ENCODE results near the gene GALNT8. TPM values are rescaled to one million over a fixed set of nuclear protein-coding genes. Genes with fewer than 3 reads are reported as not detected.
"Not testable (repeated sequence)": the region's sequence is repeated elsewhere in the genome, so short reads cannot be mapped to it uniquely, and the experiment has no call there.

Gene GALNT8
- total RNA-seq, 1 donor from 2014 or later = 0.39 TPM

DNA sequence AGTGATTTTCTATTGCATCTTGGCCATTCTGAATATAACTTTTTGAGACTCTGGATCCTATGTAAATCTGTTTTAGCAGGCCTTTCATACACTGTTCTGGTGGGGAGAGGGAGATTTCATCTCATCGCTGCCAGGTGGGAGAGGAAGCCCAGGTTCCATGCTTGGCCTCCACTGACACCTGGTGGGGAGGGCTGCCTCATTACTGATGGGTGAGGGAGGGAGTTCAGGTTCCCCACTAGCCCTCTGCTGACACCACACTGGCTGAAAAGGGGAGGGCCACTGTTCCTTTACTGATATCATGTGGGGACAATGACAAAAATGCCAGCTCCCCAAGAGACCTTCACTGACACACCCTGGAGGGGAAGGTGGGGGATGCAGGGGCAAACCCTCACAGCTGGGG lies 2.4 kb upstream of the GALNT8 start:
- H3K9me3 Mint-ChIP-seq = no peaks in the 10 kb centered on the region
- H3K36me3 Mint-ChIP-seq (ENCODE audit: low read depth) = no peaks in the 10 kb centered on the region
- no peak for DNase-seq (ENCODE audit: low spot score)
- H3K4me3 Mint-ChIP-seq = no peak overlapping the region
- no peak overlapping the region for H3K27ac Mint-ChIP-seq
- H3K27me3 Mint-ChIP-seq (ENCODE audit: insufficient read depth) = peaks cover 25% of the 10 kb centered on the region
- no peaks in the 10 kb centered on the region for H3K4me1 Mint-ChIP-seq (ENCODE audit: low read depth)
- intact Hi-C loops (cut with micrococcal nuclease) = no loop called here

DNA sequence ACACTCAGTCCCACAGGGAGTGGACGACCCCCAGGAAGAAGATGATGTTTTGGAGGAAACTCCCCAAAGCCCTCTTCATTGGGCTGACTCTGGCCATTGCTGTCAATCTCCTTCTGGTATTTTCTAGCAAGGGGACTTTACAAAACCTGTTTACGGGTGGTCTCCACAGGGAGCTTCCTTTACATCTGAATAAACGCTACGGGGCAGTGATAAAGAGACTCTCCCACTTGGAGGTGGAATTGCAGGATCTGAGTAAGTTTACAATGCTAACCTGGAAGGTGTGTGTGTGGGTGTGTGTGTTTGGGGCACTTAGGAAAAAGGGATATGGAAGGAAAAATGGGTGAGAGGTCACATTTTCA lies 416 bp downstream of the GALNT8 start:
- no peaks in the 10 kb centered on the region for H3K9me3 Mint-ChIP-seq
- no peaks in the 10 kb centered on the region for H3K4me1 Mint-ChIP-seq (ENCODE audit: low read depth)
- no peaks in the 10 kb centered on the region for H3K36me3 Mint-ChIP-seq (ENCODE audit: low read depth)
- intact Hi-C loops (cut with micrococcal nuclease) = no loop called here
- H3K4me3 Mint-ChIP-seq = no peak overlapping the region
- H3K27ac Mint-ChIP-seq = no peak overlapping the region
- H3K27me3 Mint-ChIP-seq (ENCODE audit: insufficient read depth) = peaks cover 26% of the 10 kb centered on the region
- no peak for DNase-seq (ENCODE audit: low spot score)

DNA sequence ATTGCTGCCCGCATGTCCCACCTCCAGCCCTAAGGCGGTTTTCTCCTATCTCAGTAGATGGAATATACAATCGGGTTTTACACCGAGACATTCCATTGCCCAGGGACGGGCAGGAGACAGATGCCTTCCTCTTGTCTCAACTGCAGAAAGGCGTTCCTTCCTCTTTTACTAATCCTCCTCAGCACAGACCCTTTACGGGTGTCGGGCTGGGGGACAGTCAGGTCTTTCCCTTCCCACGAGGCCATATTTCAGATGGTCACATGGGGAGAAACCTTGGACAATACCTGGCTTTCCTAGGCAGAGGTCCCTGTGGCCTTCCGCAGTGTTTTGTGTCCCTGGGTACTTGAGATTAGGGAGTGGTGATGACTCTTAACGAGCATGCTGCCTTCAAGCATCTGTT lies 1.4 kb downstream of the GALNT8 start:
- DNase-seq (ENCODE audit: low spot score); H3K36me3 Mint-ChIP-seq (ENCODE audit: low read depth); H3K9me3 Mint-ChIP-seq; H3K4me1 Mint-ChIP-seq (ENCODE audit: low read depth); intact Hi-C loops (cut with micrococcal nuclease); H3K27ac Mint-ChIP-seq; H3K4me3 Mint-ChIP-seq: not testable (repeated sequence)
- H3K27me3 Mint-ChIP-seq (ENCODE audit: insufficient read depth) = peaks cover 30% of the 10 kb centered on the region

DNA sequence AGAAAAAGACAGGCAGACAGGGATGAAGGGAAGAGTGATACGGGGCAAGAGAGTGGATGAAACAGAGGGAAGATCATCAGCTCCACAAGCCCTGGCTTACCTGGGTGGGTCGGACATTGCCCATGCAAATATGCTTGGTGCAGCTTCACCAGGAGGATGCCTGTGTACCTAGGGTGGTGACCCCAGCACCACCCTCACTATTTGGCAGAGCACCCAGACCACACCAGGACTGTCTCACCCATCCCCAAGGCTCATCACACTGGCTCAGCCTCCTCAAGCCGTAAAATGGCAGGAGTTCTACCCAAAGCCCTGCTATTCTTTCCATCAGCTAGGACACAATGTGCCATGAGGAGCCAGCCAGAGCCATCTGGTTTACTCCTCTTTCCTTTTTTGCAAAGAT lies 3.0 kb downstream of the GALNT8 start:
- no peak overlapping the region for H3K27ac Mint-ChIP-seq
- DNase-seq (ENCODE audit: low spot score) = no peak
- no peaks in the 10 kb centered on the region for H3K9me3 Mint-ChIP-seq

GRCh38 chr12:4725057-4725456 lies 4.9 kb downstream of the GALNT8 start:
- no peak for DNase-seq (ENCODE audit: low spot score)
- peaks cover 24% of the 10 kb centered on the region for H3K27me3 Mint-ChIP-seq (ENCODE audit: insufficient read depth)
- no peaks in the 10 kb centered on the region for H3K36me3 Mint-ChIP-seq (ENCODE audit: low read depth)
- no peak overlapping the region for H3K4me3 Mint-ChIP-seq
- no peaks in the 10 kb centered on the region for H3K4me1 Mint-ChIP-seq (ENCODE audit: low read depth)
- intact Hi-C loops (cut with micrococcal nuclease) = no loop called here
- H3K27ac Mint-ChIP-seq = no peak overlapping the region
- H3K9me3 Mint-ChIP-seq = no peaks in the 10 kb centered on the region

More for the DNA sequence above, 3.0 kb downstream of the GALNT8 start:
- intact Hi-C loops (cut with micrococcal nuclease) = no loop called here
- Mint-ChIP-seq H3K36me3 (ENCODE audit: low read depth) (no peaks in the 10 kb centered on the region), H3K4me1 (ENCODE audit: low read depth) (no peaks in the 10 kb centered on the region), H3K4me3 (no peak overlapping the region), H3K27me3 (ENCODE audit: insufficient read depth) (peaks cover 28% of the 10 kb centered on the region)

- Mint-ChIP-seq H3K27me3 (ENCODE audit: insufficient read depth) (peaks cover 33% of the 10 kb centered on the region), H3K4me1 (ENCODE audit: low read depth) (no peaks in the 10 kb centered on the region), H3K9me3 (no peaks in the 10 kb centered on the region), H3K27ac (no peak overlapping the region), H3K36me3 (ENCODE audit: low read depth) (no peaks in the 10 kb centered on the region), H3K4me3 (no peak overlapping the region)
- DNase-seq (ENCODE audit: low spot score) = no peak
- intact Hi-C loops (cut with micrococcal nuclease) = no loop called here
Observed at GRCh38 chr12:4734625-4735340, 14.6 kb downstream of the GALNT8 start.

DNA sequence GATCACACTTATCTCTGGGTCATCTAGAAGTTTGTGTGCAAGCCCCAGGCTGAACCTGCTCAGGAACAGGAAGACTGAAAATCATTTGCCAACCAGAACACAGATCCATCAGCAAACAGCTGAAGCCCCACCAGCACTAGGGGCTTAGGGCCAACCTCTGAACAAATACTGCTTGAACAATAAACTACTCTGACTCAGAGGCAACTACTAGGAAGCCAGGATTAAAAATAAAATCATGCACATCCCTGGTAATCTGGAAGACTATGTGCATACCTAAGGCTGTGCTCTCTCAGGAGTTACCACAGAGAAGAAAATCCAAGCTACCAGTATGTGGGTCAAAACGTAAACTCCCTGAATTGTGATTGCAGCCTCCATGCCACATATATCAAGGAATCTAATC lies 15.9 kb downstream of the GALNT8 start:
- DNase-seq (ENCODE audit: low spot score) = no peak
- H3K36me3 Mint-ChIP-seq (ENCODE audit: low read depth) = no peaks in the 10 kb centered on the region
- H3K9me3 Mint-ChIP-seq = no peaks in the 10 kb centered on the region
- no peak overlapping the region for H3K4me3 Mint-ChIP-seq
- H3K27me3 Mint-ChIP-seq (ENCODE audit: insufficient read depth) = peaks cover 33% of the 10 kb centered on the region
- intact Hi-C loops (cut with micrococcal nuclease) = no loop called here
- no peaks in the 10 kb centered on the region for H3K4me1 Mint-ChIP-seq (ENCODE audit: low read depth)
- no peak overlapping the region for H3K27ac Mint-ChIP-seq

DNA sequence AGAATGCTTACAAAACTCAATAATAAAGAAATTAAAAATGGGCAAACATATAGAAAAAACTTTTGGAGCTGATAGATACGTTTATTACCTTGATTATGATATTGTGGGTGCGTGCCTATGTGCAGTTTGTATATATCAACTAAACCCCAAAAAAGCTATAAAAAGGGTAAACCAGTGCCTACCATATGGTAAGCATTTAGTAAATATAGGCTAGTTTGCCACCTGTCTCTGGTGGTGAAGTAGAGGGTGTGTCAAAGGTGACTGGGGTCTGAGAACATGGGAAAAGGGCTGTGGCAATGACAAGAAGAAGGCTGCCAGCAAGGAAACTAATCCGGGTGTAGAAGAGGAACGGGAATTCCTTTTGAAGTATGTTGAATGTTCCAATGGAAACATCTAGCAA lies 18.3 kb downstream of the GALNT8 start:
- Mint-ChIP-seq H3K9me3 (no peaks in the 10 kb centered on the region), H3K4me1 (ENCODE audit: low read depth) (no peaks in the 10 kb centered on the region), H3K27me3 (ENCODE audit: insufficient read depth) (peaks cover 33% of the 10 kb centered on the region), H3K27ac (no peak overlapping the region), H3K4me3 (no peak overlapping the region), H3K36me3 (ENCODE audit: low read depth) (no peaks in the 10 kb centered on the region)
- intact Hi-C loops (cut with micrococcal nuclease) = no loop called here
- DNase-seq (ENCODE audit: low spot score) = no peak

DNA sequence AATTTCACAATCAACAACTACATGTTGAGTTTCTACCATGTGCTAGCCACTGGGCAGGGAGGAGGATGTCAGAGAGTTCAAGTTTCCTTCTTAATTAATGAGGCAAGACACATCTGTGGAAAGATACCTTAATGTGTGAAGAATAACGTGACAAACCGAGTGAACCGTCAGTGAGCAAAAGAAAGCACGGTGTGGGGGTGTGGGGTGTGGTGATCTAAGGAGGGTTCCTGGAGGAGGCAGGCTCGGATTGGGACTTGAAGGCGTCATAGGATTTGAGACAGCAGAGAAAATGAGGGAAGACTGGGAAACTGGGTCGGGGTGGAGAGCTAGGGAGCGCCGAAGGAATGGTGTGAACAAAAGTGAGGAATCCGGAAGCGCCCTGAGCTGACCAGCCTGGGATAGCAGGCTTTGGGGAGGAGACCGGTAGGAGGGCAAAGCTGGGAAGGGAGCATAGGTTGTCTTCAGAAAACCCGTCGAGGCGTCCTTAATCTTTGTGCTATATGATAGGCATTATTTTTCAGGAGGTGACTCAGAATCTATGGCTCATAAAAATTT lies 22.3 kb downstream of the GALNT8 start:
- Mint-ChIP-seq H3K27ac (no peak overlapping the region), H3K4me3 (no peak overlapping the region), H3K4me1 (ENCODE audit: low read depth) (no peaks in the 10 kb centered on the region), H3K9me3 (no peaks in the 10 kb centered on the region), H3K27me3 (ENCODE audit: insufficient read depth) (peaks cover 12% of the 10 kb centered on the region), H3K36me3 (ENCODE audit: low read depth) (no peaks in the 10 kb centered on the region)
- intact Hi-C loops (cut with micrococcal nuclease) = no loop called here
- no peak for DNase-seq (ENCODE audit: low spot score)

DNA sequence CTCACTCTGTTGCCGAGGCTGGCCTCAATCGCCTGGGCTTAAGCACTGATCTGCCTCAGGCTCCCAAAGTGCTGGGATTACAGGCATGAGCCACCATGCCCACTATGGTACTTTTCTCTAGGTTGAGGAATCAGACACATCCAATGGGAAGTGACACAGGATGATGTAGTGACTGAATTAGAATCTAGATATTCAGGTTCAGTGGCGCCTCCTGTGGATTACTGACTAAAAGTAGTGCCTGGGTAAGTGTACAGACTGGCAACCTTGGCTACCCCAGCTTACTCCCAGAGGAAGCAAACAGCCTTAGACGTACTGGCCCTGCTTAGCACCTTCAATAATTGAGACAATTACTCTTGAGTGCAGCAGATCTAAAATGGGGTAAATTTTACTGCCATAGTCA lies 22.8 kb downstream of the GALNT8 start:
- H3K4me1 Mint-ChIP-seq (ENCODE audit: low read depth) = no peaks in the 10 kb centered on the region
- no peak for DNase-seq (ENCODE audit: low spot score)
- H3K9me3 Mint-ChIP-seq = no peaks in the 10 kb centered on the region
- no peak overlapping the region for H3K27ac Mint-ChIP-seq
- no peak overlapping the region for H3K4me3 Mint-ChIP-seq
- H3K27me3 Mint-ChIP-seq (ENCODE audit: insufficient read depth) = peaks cover 11% of the 10 kb centered on the region
- no peaks in the 10 kb centered on the region for H3K36me3 Mint-ChIP-seq (ENCODE audit: low read depth)
- intact Hi-C loops (cut with micrococcal nuclease) = no loop called here

DNA sequence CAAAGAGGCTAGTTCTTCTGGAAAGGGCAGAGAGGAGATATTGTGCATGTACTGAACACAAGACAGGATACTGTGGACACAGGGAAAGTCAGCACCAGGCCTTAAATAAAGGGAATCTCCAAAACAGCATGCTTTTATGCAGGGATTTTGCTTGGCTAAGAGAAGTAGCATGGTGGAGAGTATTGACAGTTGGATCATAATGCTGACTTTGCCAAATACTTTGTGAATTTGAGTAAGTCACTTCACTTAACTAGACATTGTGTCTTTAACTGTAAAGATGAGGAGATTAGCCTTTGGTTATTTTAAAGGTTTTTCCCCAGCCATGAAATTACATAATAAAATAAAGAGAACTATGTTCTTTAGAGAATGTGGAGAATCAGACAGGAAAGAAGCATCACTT lies 24.5 kb downstream of the GALNT8 start:
- intact Hi-C loops (cut with micrococcal nuclease) = no loop called here
- Mint-ChIP-seq H3K4me3 (no peak overlapping the region), H3K9me3 (no peaks in the 10 kb centered on the region), H3K36me3 (ENCODE audit: low read depth) (no peaks in the 10 kb centered on the region), H3K4me1 (ENCODE audit: low read depth) (no peaks in the 10 kb centered on the region), H3K27me3 (ENCODE audit: insufficient read depth) (peaks cover 8% of the 10 kb centered on the region), H3K27ac (no peak overlapping the region)
- no peak for DNase-seq (ENCODE audit: low spot score)

GRCh38 chr12:4745249-4745648 lies 25.0 kb downstream of the GALNT8 start:
- Mint-ChIP-seq H3K4me1 (ENCODE audit: low read depth) (no peaks in the 10 kb centered on the region), H3K27ac (no peak overlapping the region), H3K27me3 (ENCODE audit: insufficient read depth) (peaks cover 8% of the 10 kb centered on the region), H3K9me3 (no peaks in the 10 kb centered on the region), H3K4me3 (no peak overlapping the region), H3K36me3 (ENCODE audit: low read depth) (no peaks in the 10 kb centered on the region)
- intact Hi-C loops (cut with micrococcal nuclease) = no loop called here
- DNase-seq (ENCODE audit: low spot score) = no peak

DNA sequence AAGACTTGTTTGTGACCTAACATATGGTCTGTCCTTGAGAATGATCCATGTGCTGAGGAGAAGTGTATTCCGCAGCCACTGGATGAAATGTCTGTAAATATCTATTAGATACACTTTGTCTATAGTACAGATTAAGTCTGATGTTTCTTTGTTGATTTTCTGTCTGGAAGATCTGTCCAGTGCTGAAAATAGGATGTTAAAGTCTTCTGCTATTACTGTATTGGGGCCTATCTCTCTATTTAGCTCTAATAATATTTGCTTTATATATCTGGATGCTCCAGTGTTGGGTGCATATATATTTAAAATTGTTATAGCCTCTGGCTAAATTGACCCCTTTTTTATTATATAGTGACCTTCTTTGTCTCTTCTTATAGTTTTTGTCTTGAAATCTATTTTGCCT lies 31.5 kb downstream of the GALNT8 start:
- H3K27me3 Mint-ChIP-seq (ENCODE audit: insufficient read depth) = peaks cover 29% of the 10 kb centered on the region
- H3K27ac Mint-ChIP-seq; H3K4me3 Mint-ChIP-seq; H3K36me3 Mint-ChIP-seq (ENCODE audit: low read depth); intact Hi-C loops (cut with micrococcal nuclease); DNase-seq (ENCODE audit: low spot score); H3K9me3 Mint-ChIP-seq; H3K4me1 Mint-ChIP-seq (ENCODE audit: low read depth): not testable (repeated sequence)

GRCh38 chr12:4762773-4763172 lies 42.6 kb downstream of the GALNT8 start:
- Mint-ChIP-seq H3K4me1 (ENCODE audit: low read depth) (no peaks in the 10 kb centered on the region), H3K9me3 (no peaks in the 10 kb centered on the region), H3K36me3 (ENCODE audit: low read depth) (no peaks in the 10 kb centered on the region), H3K27me3 (ENCODE audit: insufficient read depth) (peaks cover 2% of the 10 kb centered on the region), H3K27ac (no peak overlapping the region), H3K4me3 (no peak overlapping the region)
- intact Hi-C loops (cut with micrococcal nuclease) = no loop called here
- DNase-seq (ENCODE audit: low spot score) = no peak
